ENCODE measurements around the gene SLITRK3.

The SLITRK3 gene

GRCh38 chr3:165195640-165196576 is at the start of gene SLITRK3:
Gene SLITRK3 (minus strand): TSS chr3:165196384. CDS start chr3:165190830, 5,554 bp downstream.
- DNase-seq (ENCODE audit: low spot score) (no peak), FAIRE-seq (no peak)

GRCh38 chr3:165243597-165243996 is 47.4 kb upstream of the SLITRK3 start:
- DNase-seq (ENCODE audit: low spot score) (no peak), FAIRE-seq (no peak)

GRCh38 chr3:165233501-165234195 is 37.5 kb upstream of the SLITRK3 start:
- FAIRE-seq (no peak), DNase-seq (ENCODE audit: low spot score) (no peak)

- DNase-seq (ENCODE audit: low spot score) (no peak), FAIRE-seq (no peak)
Observed at GRCh38 chr3:165225604-165226003, 29.4 kb upstream of the SLITRK3 start.

GRCh38 chr3:165217739-165218138 is 21.6 kb upstream of the SLITRK3 start:
- no peak for DNase-seq (ENCODE audit: low spot score)
- no peak for FAIRE-seq

- no peak for DNase-seq (ENCODE audit: low spot score)
- no peak for FAIRE-seq
Observed at GRCh38 chr3:165212580-165212979, 16.4 kb upstream of the SLITRK3 start.

GRCh38 chr3:165211721-165212120 is 15.5 kb upstream of the SLITRK3 start:
- FAIRE-seq: no peak
- no peak for DNase-seq (ENCODE audit: low spot score)

- FAIRE-seq (no peak), DNase-seq (ENCODE audit: low spot score) (no peak)
Observed at GRCh38 chr3:165210727-165211126, 14.5 kb upstream of the SLITRK3 start.

GRCh38 chr3:165210132-165210531 is 13.9 kb upstream of the SLITRK3 start:
- FAIRE-seq: no peak
- DNase-seq (ENCODE audit: low spot score): no peak

GRCh38 chr3:165206454-165207266 is 10.5 kb upstream of the SLITRK3 start:
- DNase-seq (ENCODE audit: low spot score) (peak; percentile 55), FAIRE-seq (peak; percentile 62)

- DNase-seq (ENCODE audit: low spot score): no peak
- FAIRE-seq: no peak
Observed at GRCh38 chr3:165204445-165204844, 8.3 kb upstream of the SLITRK3 start.

GRCh38 chr3:165202995-165203394 is 6.8 kb upstream of the SLITRK3 start:
- no peak for DNase-seq (ENCODE audit: low spot score)
- FAIRE-seq: no peak

GRCh38 chr3:165201964-165202363 is 5.8 kb upstream of the SLITRK3 start:
- FAIRE-seq (no peak), DNase-seq (ENCODE audit: low spot score) (no peak)

GRCh38 chr3:165197481-165197800 is 1.3 kb upstream of the SLITRK3 start:
- FAIRE-seq (no peak), DNase-seq (ENCODE audit: low spot score) (no peak)

- FAIRE-seq (no peak), DNase-seq (ENCODE audit: low spot score) (no peak)
Observed at GRCh38 chr3:165196577-165197480, 645 bp upstream of the SLITRK3 start.

- no peak for DNase-seq (ENCODE audit: low spot score)
- no peak for FAIRE-seq
Observed at GRCh38 chr3:165195241-165195639, 944 bp downstream of the SLITRK3 start.

- FAIRE-seq (no peak), DNase-seq (ENCODE audit: low spot score) (no peak)
Observed at GRCh38 chr3:165194511-165195240, 1.5 kb downstream of the SLITRK3 start.

GRCh38 chr3:165193366-165194254 is 2.6 kb downstream of the SLITRK3 start:
- FAIRE-seq: no peak
- no peak for DNase-seq (ENCODE audit: low spot score)

GRCh38 chr3:165192610-165193192 is 3.5 kb downstream of the SLITRK3 start:
- no peak for DNase-seq (ENCODE audit: low spot score)
- no peak for FAIRE-seq

Data from RCC 7860 (cell line).